Measurements from ENCODE around the gene NEGR1.

DNA sequence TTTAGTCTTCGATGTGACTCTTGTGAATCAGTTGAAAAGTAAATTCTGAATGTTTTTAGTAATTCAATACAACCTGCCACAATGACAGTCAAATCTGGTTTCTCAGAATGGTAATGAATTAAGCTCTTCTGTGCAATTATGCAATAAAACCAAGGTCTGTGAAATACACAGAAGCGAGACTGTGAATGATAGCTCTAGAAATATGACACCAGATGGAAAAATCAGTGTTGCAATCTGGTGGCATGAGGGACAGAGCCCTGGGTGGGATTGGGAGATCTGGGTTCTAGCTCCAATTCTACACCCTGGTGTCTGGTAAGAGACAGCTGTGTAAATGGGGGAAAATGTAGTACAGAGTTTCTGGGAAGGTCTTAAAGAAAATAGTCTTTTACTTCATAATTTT lies 615.1 kb downstream of the NEGR1 start:
- no peak for TF ChIP-seq POLR2A (IDR thresholded peaks at IDR 0.05)
- TF ChIP-seq, protein P1, sequence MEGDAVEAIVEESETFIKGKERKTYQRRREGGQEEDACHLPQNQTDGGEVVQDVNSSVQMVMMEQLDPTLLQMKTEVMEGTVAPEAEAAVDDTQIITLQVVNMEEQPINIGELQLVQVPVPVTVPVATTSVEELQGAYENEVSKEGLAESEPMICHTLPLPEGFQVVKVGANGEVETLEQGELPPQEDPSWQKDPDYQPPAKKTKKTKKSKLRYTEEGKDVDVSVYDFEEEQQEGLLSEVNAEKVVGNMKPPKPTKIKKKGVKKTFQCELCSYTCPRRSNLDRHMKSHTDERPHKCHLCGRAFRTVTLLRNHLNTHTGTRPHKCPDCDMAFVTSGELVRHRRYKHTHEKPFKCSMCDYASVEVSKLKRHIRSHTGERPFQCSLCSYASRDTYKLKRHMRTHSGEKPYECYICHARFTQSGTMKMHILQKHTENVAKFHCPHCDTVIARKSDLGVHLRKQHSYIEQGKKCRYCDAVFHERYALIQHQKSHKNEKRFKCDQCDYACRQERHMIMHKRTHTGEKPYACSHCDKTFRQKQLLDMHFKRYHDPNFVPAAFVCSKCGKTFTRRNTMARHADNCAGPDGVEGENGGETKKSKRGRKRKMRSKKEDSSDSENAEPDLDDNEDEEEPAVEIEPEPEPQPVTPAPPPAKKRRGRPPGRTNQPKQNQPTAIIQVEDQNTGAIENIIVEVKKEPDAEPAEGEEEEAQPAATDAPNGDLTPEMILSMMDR (IDR thresholded peaks at IDR 0.05): no peak

Data from heart left ventricle (tissue), 13 donors.